A549 (cell line): ENCODE measurements around the gene CLSTN2. TPM values are rescaled to one million over a fixed set of nuclear protein-coding genes. Genes with fewer than 3 reads are reported as not detected.

Source experiments
- ATAC-seq, 2 experiments: fragments of 200-7000 bp in 1 of 2; fragments of >200 bp in 1 of 2; cut with Nextera tagmentation in 1 of 2; cut with Tn5 transposase in 1 of 2; 3 replicates each; pipeline versions ENCODE4 v1.8.0 to v1.9.1; 2018 to 2020; ENCODE audit warnings: mild to moderate bottlenecking in 1 of 2, moderate library complexity in 1 of 2
- CTCF ChIA-PET: fragments of 300-600 bp; sonication (Branson Sonifier 250); formaldehyde crosslinking; extraction: SDS; loops from one replicate; lab custom pipeline; 2021; ENCODE audit warnings: antibody characterized with exemption, inconsistent platforms; lab: Yijun Ruan, JAX
- POLR2A ChIA-PET: fragments of 350-600 bp; formaldehyde crosslinking; extraction: SDS; loops from one replicate; lab custom pipeline; 2021; ENCODE audit warnings: antibody characterized with exemption, inconsistent platforms; lab: Yijun Ruan, JAX
- DNase-seq, 2 experiments: peaks; one replicate each; pipeline versions ENCODE4 v3.0.0 to v3.0.0-alpha.2; 2011 to 2016; ENCODE audit warnings: low read depth in 1 of 2, low spot score in 1 of 2
- FAIRE-seq: peaks from 2 replicates; lab custom pipeline; 2011; peaks lifted over from hg19 to GRCh38; lab: Jason Lieb, UNC
- H3K27ac ChIP-seq, 2 experiments: fragments of >200 bp; sonication (Bioruptor Twin); formaldehyde crosslinking; 3 replicates each; pipeline ENCODE4 v1.5.1; 2016 to 2017
- H3K4me1 ChIP-seq: fragments of >200 bp; sonication (Bioruptor Twin); formaldehyde crosslinking; 3 replicates; pipeline ENCODE4 v1.6.1; 2016
- H3K4me2 ChIP-seq: fragments of >200 bp; sonication (Bioruptor Twin); formaldehyde crosslinking; 3 replicates; pipeline ENCODE4 v1.6.1; 2016
- H3K4me3 ChIP-seq: fragments of >200 bp; sonication (Bioruptor Twin); formaldehyde crosslinking; 3 replicates; pipeline ENCODE4 v1.5.1; 2016
- H3K9me3 ChIP-seq: fragments of >200 bp; sonication (Bioruptor Twin); formaldehyde crosslinking; 3 replicates; pipeline ENCODE4 v1.6.1; 2016
- ATOH8 ChIP-seq: fragments of 250-450 bp; sonication (Bioruptor Pico); IDR thresholded peaks from 2 replicates; pipeline ENCODE4 v1.5.0; 2020; ENCODE audit warnings: low read depth, mild to moderate bottlenecking, moderate library complexity
- EHMT2 ChIP-seq: fragments of 200-600 bp; sonication (generic); IDR thresholded peaks from 2 replicates; pipeline ENCODE4 v1.6.1; 2016; ENCODE audit warnings: antibody characterized with exemption, low read depth, mild to moderate bottlenecking, moderate library complexity
- EP300 ChIP-seq, 2 experiments: fragments of >200 bp; sonication (Bioruptor Twin); formaldehyde crosslinking; IDR thresholded peaks; 2 replicates in 1 of 2; 3 replicates in 1 of 2; pipeline ENCODE4 v1.6.1; 2016 to 2017
- ESRRA ChIP-seq: fragments of 150-350 bp; IDR thresholded peaks from 2 replicates; pipeline ENCODE4 v1.6.1; 2014; ENCODE audit warnings: mild to moderate bottlenecking, low read length, borderline replicate concordance
- FOSB ChIP-seq: fragments of 250-450 bp; sonication (Bioruptor Pico); IDR thresholded peaks from 2 replicates; pipeline ENCODE4 v1.5.0; 2020; ENCODE audit warnings: mild to moderate bottlenecking, moderate library complexity
- FOXS1 ChIP-seq: fragments of 250-450 bp; sonication (Bioruptor Pico); IDR thresholded peaks from 2 replicates; pipeline ENCODE4 v1.5.0; 2020; ENCODE audit warnings: mild to moderate bottlenecking, moderate library complexity
- GATA3 ChIP-seq: IDR thresholded peaks from 2 replicates; pipeline ENCODE4 v1.6.1; 2012; ENCODE audit warnings: borderline replicate concordance
- HDAC2 ChIP-seq: fragments of 200-600 bp; sonication (generic); IDR thresholded peaks from 2 replicates; pipeline ENCODE4 v1.6.1; 2016
- HOXB13 ChIP-seq: fragments of 250-450 bp; sonication (Bioruptor Pico); IDR thresholded peaks from 2 replicates; pipeline ENCODE4 v1.5.0; 2020; ENCODE audit warnings: low read depth, mild to moderate bottlenecking, moderate library complexity
- JUNB ChIP-seq: fragments of >200 bp; sonication (Bioruptor Twin); formaldehyde crosslinking; IDR thresholded peaks from 2 replicates; pipeline ENCODE4 v1.6.1; 2016
- KDM5A ChIP-seq: fragments of 200-600 bp; sonication (generic); IDR thresholded peaks from 2 replicates; pipeline ENCODE4 v1.6.1; 2016; ENCODE audit warnings: antibody characterized with exemption, mild to moderate bottlenecking
- MAFK ChIP-seq: fragments of 450-650 bp; IDR thresholded peaks from 2 replicates; pipeline ENCODE4 v1.6.1; 2014; ENCODE audit not compliant: partially characterized antibody
- MAX ChIP-seq: IDR thresholded peaks from 2 replicates; pipeline ENCODE4 v1.6.1; 2012
- MAZ ChIP-seq: fragments of 150-350 bp; IDR thresholded peaks from 2 replicates; pipeline ENCODE4 v1.6.1; 2014; ENCODE audit warnings: antibody characterized with exemption, low read depth, low read length, borderline replicate concordance
- MYC ChIP-seq: IDR thresholded peaks from 2 replicates; pipeline ENCODE4 v1.6.1; 2012; ENCODE audit warnings: mild to moderate bottlenecking, inconsistent platforms, low read length, improper control_type of control experiment, borderline replicate concordance
- NPAS2 ChIP-seq: fragments of 250-450 bp; sonication (Bioruptor Pico); IDR thresholded peaks from 2 replicates; pipeline ENCODE4 v1.8.0; 2022; ENCODE audit warnings: mild to moderate bottlenecking, moderate library complexity, borderline replicate concordance
- NR3C1 ChIP-seq: fragments of >200 bp; sonication (Bioruptor Twin); formaldehyde crosslinking; IDR thresholded peaks from 3 replicates; pipeline ENCODE4 v1.6.1; 2017
- PHF8 ChIP-seq: fragments of 200-600 bp; sonication (generic); IDR thresholded peaks from 2 replicates; pipeline ENCODE4 v1.6.1; 2016; ENCODE audit warnings: low read depth, mild to moderate bottlenecking, antibody characterized with exemption, moderate library complexity, borderline replicate concordance
- RARB ChIP-seq: fragments of 250-450 bp; sonication (Bioruptor Pico); IDR thresholded peaks from 2 replicates; pipeline ENCODE4 v1.8.0; 2021; ENCODE audit warnings: mild to moderate bottlenecking, moderate library complexity
- REST ChIP-seq: fragments of 200-600 bp; sonication (generic); IDR thresholded peaks from 2 replicates; pipeline ENCODE4 v1.6.1; 2016; ENCODE audit warnings: antibody characterized with exemption, mild to moderate bottlenecking, moderate library complexity
- RNF2 ChIP-seq: fragments of 200-600 bp; sonication (generic); IDR thresholded peaks from 2 replicates; pipeline ENCODE4 v1.6.1; 2016; ENCODE audit warnings: low read depth, mild to moderate bottlenecking, antibody characterized with exemption, moderate library complexity, borderline replicate concordance
- SMC3 ChIP-seq: fragments of >200 bp; sonication (Bioruptor Twin); formaldehyde crosslinking; IDR thresholded peaks from 3 replicates; pipeline ENCODE4 v1.6.1; 2018; ENCODE audit warnings: inconsistent platforms
- SREBF2 ChIP-seq: fragments of 450-650 bp; IDR thresholded peaks from 2 replicates; pipeline ENCODE4 v1.6.1; 2014; ENCODE audit warnings: mild to moderate bottlenecking, moderate library complexity
- USF2 ChIP-seq: fragments of 450-650 bp; IDR thresholded peaks from 2 replicates; pipeline ENCODE4 v1.6.1; 2014; ENCODE audit warnings: antibody characterized with exemption
- ZC3H11A ChIP-seq: fragments of 450-650 bp; IDR thresholded peaks from 2 replicates; pipeline ENCODE4 v1.6.1; 2014; ENCODE audit warnings: antibody characterized with exemption, mild to moderate bottlenecking
- ZNF302 ChIP-seq: fragments of 250-450 bp; sonication (Bioruptor Pico); IDR thresholded peaks from 2 replicates; pipeline ENCODE4 v1.9.0; 2021; ENCODE audit warnings: inconsistent platforms, mild to moderate bottlenecking, moderate library complexity
- WGBS: methylation state at CpG from one replicate; pipeline ENCODE4 v1.1.6; 2017; ENCODE audit errors: missing lambda C conversion rate; 5-methylcytosine and 5-hydroxymethylcytosine counted together
- polyA plus RNA-seq, 4 experiments: library from polyadenylated mRNA; depleted of rRNA in 3 of 4; stranded (reverse); fragments of >200 nt; fragmentation: RNase III in 1 of 4; extraction: RNeasy Plus Mini Kit Qiagen cat#74134 plus additional on column Dnase treatment in 1 of 4; gene quantifications; 2 replicates in 3 of 4; 3 replicates in 1 of 4; pipeline ENCODE4 v1.2.3, GENCODE V29; 2011 to 2017

CLSTN2 gene
- polyA plus RNA-seq, 2 of the 4 experiments (the other 2 are of a cell fraction), result 0.03 to 0.04 TPM

- TF ChIP-seq USF2, result no peak
- no peak for TF ChIP-seq SREBF2
- TF ChIP-seq PHF8, result no peak
- no peak for TF ChIP-seq FOSB (CRISPR knock-in tag)
Observed at GRCh38 chr3:140584549-140584948, 649.6 kb downstream of the CLSTN2 start (continued).

GRCh38 chr3:140585828-140586227 lies 650.8 kb downstream of the CLSTN2 start:
- WGBS, result 10% methylated on average over 3 of the region's 4 CpGs
- Histone ChIP-seq H3K9me3 (no peaks in the 10 kb centered on the region), H3K4me3 (no peak overlapping the region), H3K4me2 (no peak overlapping the region), H3K27ac (no peak overlapping the region), H3K4me1 (no peaks in the 10 kb centered on the region)
- DNase-seq (no peak), ATAC-seq (no peak), FAIRE-seq (no peak)
- TF ChIP-seq MAX, result no peak
- TF ChIP-seq MYC, result no peak
- TF ChIP-seq NPAS2 (CRISPR knock-in tag), result no peak
- no peak for TF ChIP-seq HOXB13 (CRISPR knock-in tag)
- no peak for TF ChIP-seq MAZ
- TF ChIP-seq EHMT2, result no peak
- no peak for TF ChIP-seq MAFK
- TF ChIP-seq SMC3, result no peak
- TF ChIP-seq EP300 (IDR thresholded peaks at IDR 0.05), result no peak
- no peak for TF ChIP-seq ATOH8 (CRISPR knock-in tag)
- no peak for TF ChIP-seq FOXS1 (CRISPR knock-in tag)
- CTCF ChIA-PET, result interaction anchor here (1.2 kb wide), 1 partner anchor 14 kb away, joined by 3 read pairs; no protein-coding TSS in a partner anchor
- POLR2A ChIA-PET, result no interaction called here

GRCh38 chr3:140586311-140586710 lies 651.3 kb downstream of the CLSTN2 start:
- Histone ChIP-seq H3K4me1 (no peaks in the 10 kb centered on the region), H3K9me3 (no peaks in the 10 kb centered on the region), H3K4me3 (no peak overlapping the region), H3K27ac (no peak overlapping the region), H3K4me2 (no peak overlapping the region)
- no peak for ATAC-seq
- DNase-seq, result no peak
- 23% methylated on average over 4 of the region's 4 CpGs for WGBS
- ChIA-PET POLR2A (no interaction called here), CTCF (interaction anchor here (1.2 kb wide), 1 partner anchor 13 kb away, joined by 3 read pairs; no protein-coding TSS in a partner anchor)
- TF ChIP-seq MAZ (no peak), RNF2 (no peak), KDM5A (no peak), RARB (no peak)
- no peak for FAIRE-seq

GRCh38 chr3:140588558-140588957 lies 653.6 kb downstream of the CLSTN2 start:
- TF ChIP-seq JUNB (no peak), GATA3 (no peak), ATOH8 (CRISPR knock-in tag) (no peak), REST (no peak), NR3C1 (no peak), NPAS2 (CRISPR knock-in tag) (no peak), ESRRA (no peak), HDAC2 (no peak), ZNF302 (CRISPR knock-in tag) (no peak), ZC3H11A (no peak)
- H3K4me1 ChIP-seq, result no peaks in the 10 kb centered on the region
- no peak overlapping the region for H3K27ac ChIP-seq
- no peak for ATAC-seq
- WGBS, result 0% methylated on average over 3 of the region's 3 CpGs
- DNase-seq, result no peak
- H3K4me3 ChIP-seq, result no peak overlapping the region
- H3K4me2 ChIP-seq, result no peak overlapping the region
- no peak for FAIRE-seq
- ChIA-PET POLR2A (no interaction called here), CTCF (no interaction called here)
- H3K9me3 ChIP-seq, result no peaks in the 10 kb centered on the region
